ENCODE measurements around the gene EPO. TPM values are rescaled to one million over a fixed set of nuclear protein-coding genes. Genes with fewer than 3 reads are reported as not detected.

Gene EPO
- total and polyA plus RNA-seq, 2 donors from 2014 or later: not detected

DNA sequence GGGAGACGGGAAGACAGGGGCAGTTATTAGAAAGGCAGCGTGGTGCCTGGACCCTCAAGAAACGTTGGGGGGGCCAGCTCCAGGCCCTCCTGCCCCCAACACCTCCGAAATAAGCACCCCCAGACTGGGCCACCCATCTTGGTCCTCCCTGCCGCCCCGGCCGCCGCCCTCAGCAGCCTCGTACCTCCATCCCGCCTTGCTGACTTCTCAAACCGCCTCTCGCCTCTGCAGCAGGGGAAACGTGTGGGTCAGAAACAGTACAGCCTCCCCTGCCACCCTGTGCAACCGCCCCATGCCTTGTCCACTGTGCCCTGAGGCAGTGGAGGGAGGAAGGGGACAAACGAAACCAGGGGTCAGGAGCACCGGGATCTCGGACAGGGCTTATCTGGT lies 33.5 kb upstream of the EPO start:
- H3K27ac ChIP-seq (ENCODE audit: low read depth in 2 of 2, low read length in 2 of 2): no peak overlapping the region
- no peaks in the 10 kb centered on the region for H3K27me3 ChIP-seq (ENCODE audit: control insufficient read depth, insufficient read depth, low read length)
- intact Hi-C loops (cut with DNase I): loop anchor here (10.0 kb wide), 2 partner anchors 112 to 222 kb away; partner anchors contain the start of genes SAP25 and SPACDR

DNA sequence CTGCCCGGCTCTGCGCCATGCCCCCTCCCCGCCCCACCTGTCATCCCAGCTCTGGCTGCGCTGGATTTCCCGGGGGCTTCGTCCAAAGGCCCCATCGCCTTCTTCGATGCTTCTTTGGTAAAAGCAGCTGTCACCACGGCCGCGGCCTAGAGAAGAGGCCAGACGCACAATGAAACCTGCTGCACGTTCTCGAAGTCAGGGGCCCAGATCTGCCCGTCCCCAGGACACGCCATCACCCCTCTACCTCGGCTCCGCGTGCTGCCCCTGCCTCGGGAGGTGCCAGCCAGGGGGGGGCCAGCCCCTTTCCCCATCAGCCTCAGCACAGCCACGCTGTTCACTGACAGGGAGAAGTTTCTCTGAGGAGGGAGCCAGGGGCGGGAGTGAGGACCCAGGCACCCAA lies 33.0 kb upstream of the EPO start:
- no peak overlapping the region for H3K27ac ChIP-seq (ENCODE audit: low read depth in 2 of 2, low read length in 2 of 2)
- intact Hi-C loops (cut with DNase I): loop anchor here (10.0 kb wide), 2 partner anchors 112 to 222 kb away; partner anchors contain the start of genes SAP25 and SPACDR
- DNase-seq: no peak
- H3K4me1 ChIP-seq (ENCODE audit: control insufficient read depth in 2 of 3, insufficient read depth in 2 of 3, low read depth in 1 of 3, low read length in 3 of 3): peaks cover 0 to 16% (median 8%) of the 10 kb centered on the region in 3 donors
- H3K9me3 ChIP-seq (ENCODE audit: control insufficient read depth in 2 of 3, insufficient read depth in 1 of 3, low read length in 3 of 3): no peaks in the 10 kb centered on the region
- H3K9ac ChIP-seq (ENCODE audit: low read length in 3 of 3): no peak overlapping the region
- no peak for FAIRE-seq
- no peaks in the 10 kb centered on the region for H3K27me3 ChIP-seq (ENCODE audit: control insufficient read depth, insufficient read depth, low read length)
- no peak overlapping the region for H3K4me3 ChIP-seq (ENCODE audit: low read length in 3 of 3)
- TF ChIP-seq, protein P1, sequence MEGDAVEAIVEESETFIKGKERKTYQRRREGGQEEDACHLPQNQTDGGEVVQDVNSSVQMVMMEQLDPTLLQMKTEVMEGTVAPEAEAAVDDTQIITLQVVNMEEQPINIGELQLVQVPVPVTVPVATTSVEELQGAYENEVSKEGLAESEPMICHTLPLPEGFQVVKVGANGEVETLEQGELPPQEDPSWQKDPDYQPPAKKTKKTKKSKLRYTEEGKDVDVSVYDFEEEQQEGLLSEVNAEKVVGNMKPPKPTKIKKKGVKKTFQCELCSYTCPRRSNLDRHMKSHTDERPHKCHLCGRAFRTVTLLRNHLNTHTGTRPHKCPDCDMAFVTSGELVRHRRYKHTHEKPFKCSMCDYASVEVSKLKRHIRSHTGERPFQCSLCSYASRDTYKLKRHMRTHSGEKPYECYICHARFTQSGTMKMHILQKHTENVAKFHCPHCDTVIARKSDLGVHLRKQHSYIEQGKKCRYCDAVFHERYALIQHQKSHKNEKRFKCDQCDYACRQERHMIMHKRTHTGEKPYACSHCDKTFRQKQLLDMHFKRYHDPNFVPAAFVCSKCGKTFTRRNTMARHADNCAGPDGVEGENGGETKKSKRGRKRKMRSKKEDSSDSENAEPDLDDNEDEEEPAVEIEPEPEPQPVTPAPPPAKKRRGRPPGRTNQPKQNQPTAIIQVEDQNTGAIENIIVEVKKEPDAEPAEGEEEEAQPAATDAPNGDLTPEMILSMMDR (IDR thresholded peaks at IDR 0.05; ENCODE audit: borderline replicate concordance, extremely low read depth, insufficient read depth): no peak
- peaks cover 2 to 26% (median 12%) of the 10 kb centered on the region in 3 donors for H3K36me3 ChIP-seq (ENCODE audit: control insufficient read depth in 2 of 3, insufficient read depth in 3 of 3, low read length in 3 of 3)

More for the DNA sequence above, 33.5 kb upstream of the EPO start:
- peaks cover 2 to 26% (median 12%) of the 10 kb centered on the region in 3 donors for H3K36me3 ChIP-seq (ENCODE audit: control insufficient read depth in 2 of 3, insufficient read depth in 3 of 3, low read length in 3 of 3)
- peaks cover 0 to 11% (median 6%) of the 10 kb centered on the region in 3 donors for H3K4me1 ChIP-seq (ENCODE audit: control insufficient read depth in 2 of 3, insufficient read depth in 2 of 3, low read depth in 1 of 3, low read length in 3 of 3)
- no peaks in the 10 kb centered on the region for H3K9me3 ChIP-seq (ENCODE audit: control insufficient read depth in 2 of 3, insufficient read depth in 1 of 3, low read length in 3 of 3)
- peak in 1 of 5 donors; percentile 56 for DNase-seq
- H3K9ac ChIP-seq (ENCODE audit: low read length in 3 of 3): no peak overlapping the region
- H3K4me3 ChIP-seq (ENCODE audit: low read length in 3 of 3): no peak overlapping the region
- TF ChIP-seq, protein P1 (IDR thresholded peaks at IDR 0.05; ENCODE audit: borderline replicate concordance, extremely low read depth, insufficient read depth): no peak
- FAIRE-seq: no peak

DNA sequence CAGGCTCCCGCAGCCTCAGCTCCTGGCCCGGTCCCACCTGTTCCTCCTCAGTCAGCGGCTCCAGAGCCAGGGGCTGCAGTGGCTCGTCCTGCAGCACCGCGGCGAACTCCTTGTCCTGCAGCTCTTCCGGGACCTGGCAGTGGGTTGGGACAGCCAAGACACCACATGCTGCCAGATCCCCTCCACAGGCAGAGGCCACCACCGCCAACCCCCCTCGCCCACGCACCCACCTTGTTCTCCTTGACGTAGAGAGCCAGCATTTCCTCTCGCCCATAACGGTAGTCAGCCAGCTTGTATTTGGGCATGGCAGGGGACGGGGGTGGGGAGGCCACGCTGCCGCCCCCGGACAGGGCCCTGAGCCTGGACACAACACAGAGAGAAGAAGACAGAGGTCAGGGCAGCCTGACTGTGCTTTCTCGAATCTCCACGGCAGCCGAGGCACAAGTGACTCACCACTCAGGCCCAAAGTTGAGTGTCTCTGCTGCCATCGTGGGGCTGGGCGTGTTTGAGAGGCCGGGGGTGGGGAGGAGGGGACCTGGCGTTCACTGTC lies 32.4 kb upstream of the EPO start:
- no peak for FAIRE-seq
- H3K27ac ChIP-seq (ENCODE audit: low read depth in 2 of 2, low read length in 2 of 2): no peak overlapping the region
- intact Hi-C loops (cut with DNase I): loop anchor here (10.0 kb wide), 2 partner anchors 113 to 223 kb away; partner anchors contain the start of genes SAP25 and SPACDR

More for the DNA sequence above, 32.4 kb upstream of the EPO start:
- TF ChIP-seq, protein P1 (IDR thresholded peaks at IDR 0.05; ENCODE audit: borderline replicate concordance, extremely low read depth, insufficient read depth): no peak
- DNase-seq: peak in 1 of 5 donors; percentile 68
- Histone ChIP-seq H3K9ac (ENCODE audit: low read length in 3 of 3) (no peak overlapping the region), H3K9me3 (ENCODE audit: control insufficient read depth in 2 of 3, insufficient read depth in 1 of 3, low read length in 3 of 3) (no peaks in the 10 kb centered on the region), H3K27me3 (ENCODE audit: control insufficient read depth, insufficient read depth, low read length) (no peaks in the 10 kb centered on the region), H3K36me3 (ENCODE audit: control insufficient read depth in 2 of 3, insufficient read depth in 3 of 3, low read length in 3 of 3) (peaks cover 2 to 26% (median 12%) of the 10 kb centered on the region in 3 donors), H3K4me3 (ENCODE audit: low read length in 3 of 3) (no peak overlapping the region), H3K4me1 (ENCODE audit: control insufficient read depth in 2 of 3, insufficient read depth in 2 of 3, low read depth in 1 of 3, low read length in 3 of 3) (peaks cover 0 to 21% (median 13%) of the 10 kb centered on the region in 3 donors)

Data from kidney (tissue), 14 donors.